NOMO-1 treated with DMSO at 0.1 percent for 48 hours (cell line): ENCODE measurements around the gene SORCS2.

Source experiments
- DNase-seq: peaks from one replicate; lab custom pipeline; 2025; ENCODE audit not compliant: unreplicated experiment; lab: John Stamatoyannopoulos, UW

The SORCS2 gene

DNA sequence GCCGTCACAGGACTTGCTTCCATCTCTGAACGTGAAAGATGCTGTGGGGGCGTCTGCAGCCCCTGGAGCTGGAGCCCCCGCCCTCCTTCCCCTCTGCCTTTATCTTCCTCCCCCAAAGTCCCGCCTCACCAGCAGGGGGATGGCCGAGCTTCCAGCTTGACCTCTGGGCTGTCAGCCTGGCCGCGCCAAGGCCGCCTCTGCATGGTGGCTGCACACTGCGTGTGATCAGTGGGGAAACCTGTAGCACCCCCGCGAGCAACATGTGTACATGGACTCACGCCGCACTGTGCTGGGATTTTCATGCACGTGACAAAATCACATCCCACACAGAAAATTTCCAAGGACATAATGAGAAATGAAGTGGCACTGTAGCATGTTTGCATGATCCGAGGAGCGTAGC is 268.9 kb downstream of the SORCS2 start:
- DNase-seq: no peak

DNA sequence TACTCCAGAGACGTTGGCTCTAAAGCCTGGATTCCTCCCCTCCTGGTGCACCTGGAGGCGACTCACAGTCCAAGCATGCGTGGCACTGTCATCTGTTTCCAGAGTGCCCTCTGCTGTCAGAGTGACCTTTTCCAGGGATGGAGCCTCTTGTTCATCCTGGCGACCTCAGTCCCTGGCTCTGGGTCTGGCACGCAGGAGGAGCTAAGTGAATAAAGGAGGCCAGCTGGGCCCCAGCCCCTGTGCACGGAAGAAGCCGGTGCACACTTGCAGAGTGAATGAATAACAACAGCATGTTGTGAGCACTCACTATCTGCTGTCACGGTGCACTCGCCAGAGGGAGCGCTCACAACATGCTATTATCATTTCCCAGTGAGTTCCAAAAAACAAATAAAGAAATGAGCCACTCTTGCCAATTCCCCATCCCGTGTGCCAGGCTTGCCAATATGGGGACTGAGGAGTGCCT is 270.2 kb downstream of the SORCS2 start:
- no peak for DNase-seq

DNA sequence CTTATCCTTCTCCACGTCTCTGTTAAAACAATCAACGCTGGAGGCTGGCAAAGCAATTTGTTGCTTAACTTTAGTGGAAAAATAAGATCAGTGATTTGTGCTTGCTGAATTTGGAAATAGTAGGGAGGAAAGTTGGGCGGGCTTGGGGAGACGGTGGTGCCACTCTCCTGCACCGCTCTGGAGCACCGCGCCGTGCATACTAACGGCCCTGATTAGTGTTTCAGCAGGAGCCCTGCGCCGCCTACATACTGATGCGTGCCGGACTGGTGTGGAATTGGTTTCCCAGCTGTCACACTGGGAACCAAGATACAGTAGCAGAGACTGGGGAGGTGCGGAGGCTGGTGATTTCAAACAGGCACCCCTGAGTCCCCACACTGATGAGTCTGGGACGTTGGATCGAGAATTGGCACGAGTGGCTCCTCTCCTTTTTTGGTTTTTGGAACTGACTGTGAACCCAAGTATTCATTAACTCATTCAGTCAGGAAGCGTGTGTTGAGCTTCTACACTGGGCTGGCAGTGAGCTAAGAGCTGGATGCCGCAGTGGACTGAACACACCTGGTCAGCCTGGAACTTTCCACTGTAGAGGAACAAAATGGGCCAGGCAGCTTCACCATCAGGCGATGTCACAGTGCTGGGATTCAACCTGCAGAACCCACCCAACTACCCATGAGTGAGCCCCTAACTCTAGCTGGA is 271.4 kb downstream of the SORCS2 start:
- no peak for DNase-seq

DNA sequence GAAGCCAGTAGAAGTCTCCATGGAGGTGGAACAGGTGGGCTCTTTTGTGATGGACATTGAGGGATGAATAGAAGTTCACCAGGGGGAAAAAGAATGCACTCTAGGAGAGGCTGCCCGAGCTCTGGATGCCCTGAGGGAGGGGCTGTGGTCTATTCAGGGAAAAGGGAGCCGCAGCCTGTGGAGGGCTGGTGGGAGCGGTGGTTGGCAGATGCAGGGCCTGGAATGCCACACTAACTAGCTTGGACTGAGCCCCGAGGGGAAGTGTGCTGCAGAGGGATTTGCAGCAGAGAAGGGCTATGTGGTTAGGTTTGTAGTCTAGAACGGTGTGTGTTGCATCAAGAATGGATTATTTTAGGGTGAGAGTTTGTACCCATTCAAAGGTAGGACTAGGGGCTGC is 271.9 kb downstream of the SORCS2 start:
- no peak for DNase-seq

- DNase-seq: no peak
Observed at GRCh38 chr4:7465017-7465416, 272.7 kb downstream of the SORCS2 start.

- no peak for DNase-seq
Observed at GRCh38 chr4:7466215-7466614, 273.9 kb downstream of the SORCS2 start.

- DNase-seq: no peak
Observed at GRCh38 chr4:7466904-7467303, 274.6 kb downstream of the SORCS2 start.

- DNase-seq: no peak
Observed at GRCh38 chr4:7467471-7467870, 275.1 kb downstream of the SORCS2 start.

DNA sequence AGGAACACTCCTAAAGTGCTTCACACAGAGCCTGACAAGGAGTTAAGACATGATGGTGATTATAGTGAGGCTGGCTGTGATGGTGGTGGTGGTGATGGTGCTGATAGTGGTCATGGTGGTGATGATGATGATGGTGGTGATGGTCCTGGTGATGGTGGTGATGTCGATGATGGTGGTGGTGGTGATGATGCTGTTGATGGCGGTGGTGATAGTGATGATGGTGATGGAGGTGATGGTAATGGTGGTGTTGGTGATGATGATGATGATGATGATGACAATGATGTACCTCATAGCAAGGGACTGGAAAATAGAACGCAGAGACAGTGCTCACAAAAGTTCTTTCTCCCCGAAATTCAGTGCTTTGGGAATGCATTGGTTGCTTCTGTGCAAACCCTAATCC is 276.7 kb downstream of the SORCS2 start:
- DNase-seq: no peak

DNA sequence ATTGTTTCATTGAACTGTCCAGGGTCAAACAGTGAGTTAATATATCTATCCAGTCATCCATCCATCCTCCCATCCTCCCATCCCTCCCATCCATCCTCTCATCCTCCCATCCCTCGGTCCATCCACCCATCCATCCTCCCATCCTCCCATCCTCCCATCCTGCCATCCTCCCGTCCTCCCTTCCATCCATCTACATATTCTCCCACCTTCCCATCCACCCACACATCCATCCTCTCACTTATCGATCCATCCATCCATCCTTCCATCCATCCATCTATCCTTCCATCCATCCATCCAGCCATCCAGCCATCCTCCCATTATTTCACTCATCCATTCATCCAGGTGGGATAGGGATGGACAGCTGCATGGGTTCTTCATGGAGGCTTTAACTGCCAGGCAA is 277.8 kb downstream of the SORCS2 start:
- no peak for DNase-seq

DNA sequence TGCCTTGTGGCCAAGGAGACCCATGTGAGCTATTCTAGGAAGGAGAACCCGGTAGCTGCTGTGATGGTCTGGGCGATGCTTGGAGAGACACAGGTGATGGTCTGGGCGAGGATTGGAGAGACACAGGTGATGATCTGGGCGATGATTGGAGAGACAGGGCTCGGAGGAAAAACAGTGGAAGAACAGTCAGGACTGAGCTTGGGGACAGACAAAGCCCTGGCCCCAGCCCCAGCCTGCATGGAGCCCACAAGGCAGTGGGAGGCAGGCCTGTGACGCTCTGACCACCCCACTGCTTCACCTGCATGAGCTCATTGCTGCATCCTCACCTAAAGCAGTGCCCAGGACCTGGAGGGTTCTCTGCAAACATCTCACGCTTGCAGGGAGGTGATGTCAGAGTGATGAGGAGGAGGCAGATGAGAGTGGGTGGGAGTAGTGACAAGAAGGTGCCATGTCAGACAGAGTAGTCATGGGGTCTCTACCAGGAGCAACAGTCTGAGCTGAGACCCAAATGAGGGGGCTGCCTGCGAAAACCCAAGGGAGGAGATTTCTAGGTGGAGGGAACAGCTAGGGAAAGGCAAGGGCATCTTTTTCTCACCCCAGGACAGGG is 278.3 kb downstream of the SORCS2 start:
- no peak for DNase-seq

GRCh38 chr4:7472442-7473013 is 280.2 kb downstream of the SORCS2 start:
- DNase-seq: no peak

DNA sequence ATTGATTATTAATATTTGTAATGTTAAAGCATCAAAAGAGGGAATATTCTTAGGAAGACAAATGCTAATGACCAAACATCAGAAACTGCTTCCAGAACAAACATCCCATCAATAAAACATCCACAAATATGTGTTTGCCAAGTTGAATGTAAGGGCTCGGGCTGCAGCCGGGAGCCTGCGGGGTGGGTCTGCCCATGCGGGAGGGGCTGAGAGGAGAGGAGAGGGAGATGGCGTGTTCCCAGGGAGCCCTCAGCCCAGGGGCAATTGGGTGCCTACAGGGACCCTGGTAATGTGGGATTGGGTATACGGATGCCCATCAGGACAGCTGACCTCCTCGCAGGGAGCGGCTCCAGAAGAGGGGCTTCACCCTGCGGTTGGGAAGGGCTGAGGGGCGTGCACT is 280.7 kb downstream of the SORCS2 start:
- DNase-seq: no peak

DNA sequence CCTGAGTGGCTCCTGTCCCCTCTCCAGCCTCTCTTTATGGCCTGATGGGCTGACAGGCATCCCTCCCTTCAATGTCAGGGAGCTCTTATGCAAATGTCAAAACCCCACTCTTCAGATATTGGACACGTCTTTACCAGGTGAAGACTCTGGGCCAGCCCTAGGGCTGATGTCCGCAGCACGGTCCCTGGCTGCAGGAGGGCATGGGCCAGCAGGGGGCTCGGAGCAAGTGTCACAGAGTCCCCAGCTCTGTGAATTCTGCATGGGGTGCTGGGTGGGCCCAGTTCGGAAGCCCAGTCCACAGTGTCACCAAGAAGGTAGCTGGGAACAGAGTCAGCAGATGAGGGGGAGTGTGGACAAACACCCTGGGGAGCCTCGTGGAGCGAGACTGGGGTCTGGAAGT is 282.0 kb downstream of the SORCS2 start:
- DNase-seq: no peak

DNA sequence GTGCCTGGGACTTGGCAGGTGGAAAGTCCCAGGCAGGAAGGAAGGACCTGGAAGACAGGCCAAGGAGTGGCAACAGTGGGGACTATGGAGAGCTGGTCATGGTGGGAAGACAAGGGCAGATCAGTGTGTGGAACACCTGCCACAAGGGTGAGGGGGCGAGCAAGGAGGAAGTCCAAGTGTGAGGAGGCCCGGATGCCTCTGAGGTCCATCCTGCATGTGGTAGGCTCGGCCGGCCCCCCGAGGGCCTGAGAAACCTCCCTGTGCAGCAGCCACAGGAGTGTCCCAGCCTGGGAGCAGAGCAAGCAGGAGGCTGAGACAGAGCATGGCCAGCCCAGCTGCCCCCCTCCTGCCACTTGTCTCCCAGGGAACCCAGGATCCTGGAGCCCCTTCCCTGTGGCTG is 282.9 kb downstream of the SORCS2 start:
- no peak for DNase-seq

GRCh38 chr4:7476820-7477219 is 284.5 kb downstream of the SORCS2 start:
- DNase-seq: no peak

- DNase-seq: no peak
Observed at GRCh38 chr4:7477695-7478094, 285.4 kb downstream of the SORCS2 start.

DNA sequence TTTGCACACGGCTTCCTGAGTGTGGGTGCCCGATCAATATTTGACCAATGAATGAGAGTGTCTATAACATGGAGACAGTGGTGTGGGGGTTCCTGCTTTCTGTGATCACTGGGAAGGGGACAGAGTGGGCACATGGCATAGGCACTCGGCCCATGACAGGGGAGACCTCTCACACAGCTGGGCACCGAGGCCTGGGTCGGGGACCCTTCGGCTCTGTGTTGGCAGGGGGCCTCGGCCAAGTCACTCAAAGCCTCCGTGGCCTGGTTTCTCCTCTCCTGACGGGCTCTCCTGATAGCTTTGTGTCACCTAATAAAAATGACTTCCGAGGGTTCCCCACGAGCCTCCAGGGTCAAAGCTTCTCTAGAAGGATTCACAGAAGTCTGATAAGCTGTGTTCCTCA is 286.3 kb downstream of the SORCS2 start:
- no peak for DNase-seq

- no peak for DNase-seq
Observed at GRCh38 chr4:7480423-7480822, 288.1 kb downstream of the SORCS2 start.

GRCh38 chr4:7481227-7481626 is 288.9 kb downstream of the SORCS2 start:
- no peak for DNase-seq

GRCh38 chr4:7485096-7485495 is 292.8 kb downstream of the SORCS2 start:
- DNase-seq: no peak

- no peak for DNase-seq
Observed at GRCh38 chr4:7486101-7486500, 293.8 kb downstream of the SORCS2 start.

- DNase-seq: no peak
Observed at GRCh38 chr4:7487502-7487901, 295.2 kb downstream of the SORCS2 start.
